ENCODE results near the gene PSAT1.
"Not testable (repeated sequence)": the region's sequence is repeated elsewhere in the genome, so short reads cannot be mapped to it uniquely, and the experiment has no call there.

PSAT1 gene

DNA sequence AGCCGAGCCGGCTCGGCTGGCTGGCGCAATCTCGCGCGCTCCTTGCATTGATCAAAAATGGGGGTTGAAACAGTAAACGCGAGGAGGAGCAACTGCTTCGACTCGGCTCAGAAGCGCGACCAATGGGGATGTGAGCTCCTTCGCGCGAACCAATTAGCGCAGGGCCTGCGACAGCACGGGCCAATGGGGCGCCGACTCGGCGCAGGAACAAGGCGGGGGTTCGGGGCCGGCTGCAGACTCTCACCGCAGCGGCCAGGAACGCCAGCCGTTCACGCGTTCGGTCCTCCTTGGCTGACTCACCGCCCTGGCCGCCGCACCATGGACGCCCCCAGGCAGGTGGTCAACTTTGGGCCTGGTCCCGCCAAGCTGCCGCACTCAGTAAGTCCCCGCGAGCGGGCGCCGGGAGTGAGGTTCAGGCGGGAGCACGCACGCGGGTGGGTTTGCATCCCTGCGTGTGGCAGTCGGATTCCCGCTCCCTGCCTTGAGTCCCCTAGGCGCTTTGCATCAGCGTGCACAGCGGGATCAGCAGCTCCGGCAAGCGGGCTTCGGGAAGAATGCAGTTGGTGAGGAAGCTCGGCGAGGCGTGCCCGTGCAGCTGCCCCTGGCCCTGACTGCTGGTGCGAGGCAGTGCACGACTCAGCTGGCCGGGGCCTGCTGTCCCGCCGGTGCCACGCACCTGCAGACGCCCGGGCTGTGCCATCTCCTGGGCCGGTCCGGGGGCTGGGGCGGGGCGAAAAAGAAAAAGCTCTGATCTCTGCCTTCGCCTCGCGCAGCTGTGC lies at the start of gene PSAT1:
Gene PSAT1, plus strand, starts transcription at position 233 of the 779 bp plus-strand sequence. Its CDS starts 86 bp downstream, at position 319.
- DNase-seq = peak; percentile 49 to 96 (median 90)

DNA sequence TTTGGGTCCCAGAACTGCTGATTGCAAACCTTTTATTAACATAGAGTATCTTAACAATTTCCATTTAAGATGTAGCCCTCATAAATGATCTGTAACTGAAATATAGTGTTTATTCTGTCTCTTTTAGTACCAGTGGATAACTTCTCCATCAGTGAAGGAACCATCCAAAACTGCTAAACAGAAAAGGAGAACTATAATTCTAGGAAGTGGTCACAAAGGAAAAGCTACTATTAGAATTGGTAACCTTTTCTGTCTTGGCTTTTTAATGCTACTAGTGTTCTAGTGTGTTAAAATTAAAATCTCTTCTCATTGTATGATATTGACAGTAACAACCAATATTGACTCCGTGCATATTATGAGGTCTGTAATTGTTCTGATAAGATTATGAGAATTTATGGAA lies 48.3 kb upstream of the PSAT1 start:
- no peak for DNase-seq

DNA sequence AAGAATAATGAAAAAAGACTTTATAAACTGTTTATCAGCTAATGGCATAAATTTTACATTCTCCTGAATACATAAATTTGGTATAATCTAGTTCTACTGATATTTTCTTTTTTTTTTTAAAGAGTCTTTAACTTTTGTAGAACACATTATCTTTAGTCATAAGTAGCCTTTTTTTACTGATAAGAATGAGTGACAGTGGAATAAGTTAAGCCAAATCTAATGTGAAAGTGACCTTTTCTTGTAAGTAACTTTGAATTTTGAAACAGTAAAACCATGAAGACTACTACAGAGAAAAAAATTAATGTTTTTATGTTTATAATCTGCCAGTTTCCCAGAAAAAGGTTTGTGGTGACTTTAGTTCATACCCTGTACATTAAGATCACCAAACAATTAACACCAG lies 47.4 kb upstream of the PSAT1 start:
- no peak for DNase-seq

DNA sequence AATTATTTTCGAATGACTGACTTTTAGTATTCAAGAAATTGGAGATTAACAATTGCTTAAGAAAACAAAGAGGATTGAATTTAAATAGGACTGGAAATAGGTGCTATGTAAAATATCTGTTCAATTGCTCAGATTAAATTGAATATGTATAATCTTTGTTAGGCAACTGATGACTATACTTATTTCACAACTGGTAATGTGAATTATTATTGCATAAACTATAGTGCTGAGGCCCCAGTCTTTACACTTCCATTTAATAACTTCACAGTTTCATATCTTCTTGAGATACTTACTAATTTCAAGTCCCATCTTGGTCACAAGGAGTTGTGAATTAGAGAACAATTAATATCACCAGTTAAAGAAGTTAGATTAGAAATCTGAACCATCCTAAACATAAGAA lies 44.3 kb upstream of the PSAT1 start:
- no peak for DNase-seq

GRCh38 chr9:78253285-78253684 lies 43.6 kb upstream of the PSAT1 start:
- no peak for DNase-seq

DNA sequence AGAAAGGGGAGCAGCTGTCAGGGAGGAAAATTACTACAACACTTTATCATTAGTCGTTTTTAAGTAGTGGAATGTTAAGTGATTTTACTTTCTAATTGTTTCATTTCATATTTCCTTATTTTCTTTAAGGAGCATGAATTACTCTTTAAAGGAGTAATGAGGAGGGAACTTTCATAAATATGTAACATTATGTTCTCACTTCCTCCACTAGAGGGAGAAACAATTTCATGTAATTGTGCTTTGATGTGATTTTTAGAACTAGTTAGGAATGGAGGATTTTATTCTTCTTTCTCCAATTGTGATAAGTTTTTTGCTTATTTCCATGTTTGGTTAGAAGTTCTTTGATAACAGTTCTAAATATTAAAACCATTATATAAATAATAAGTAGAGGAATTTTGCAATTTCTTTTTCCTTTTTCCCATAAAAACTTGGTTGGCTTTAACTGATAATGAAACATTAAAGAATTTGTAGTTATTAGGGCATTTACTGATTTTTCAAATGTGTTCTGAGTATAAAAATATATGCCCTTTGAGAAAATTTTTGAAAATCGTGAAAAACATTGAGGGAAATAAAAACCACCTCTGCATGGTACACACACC lies 35.4 kb upstream of the PSAT1 start:
- no peak for DNase-seq

DNA sequence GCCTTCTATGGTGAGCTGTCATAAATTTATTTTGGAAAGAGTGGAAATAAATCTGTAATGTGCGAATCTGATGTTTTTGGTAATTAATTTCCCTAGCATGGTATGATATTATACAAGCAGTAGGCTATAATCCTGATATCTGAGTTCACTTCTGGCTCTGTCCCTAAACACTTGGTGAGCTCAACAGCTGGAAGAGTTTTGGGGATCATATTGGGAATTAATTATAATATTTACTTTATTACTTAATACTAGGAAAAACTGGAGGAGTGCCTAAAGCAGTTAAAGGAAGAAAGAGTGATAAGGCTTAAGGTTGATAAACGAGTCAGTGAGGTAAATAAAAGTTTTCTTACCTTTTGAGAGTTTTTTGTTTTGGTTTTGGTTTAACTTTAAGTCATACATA lies 34.3 kb upstream of the PSAT1 start:
- no peak for DNase-seq

GRCh38 chr9:78267889-78268288 lies 29.0 kb upstream of the PSAT1 start:
- no peak for DNase-seq

DNA sequence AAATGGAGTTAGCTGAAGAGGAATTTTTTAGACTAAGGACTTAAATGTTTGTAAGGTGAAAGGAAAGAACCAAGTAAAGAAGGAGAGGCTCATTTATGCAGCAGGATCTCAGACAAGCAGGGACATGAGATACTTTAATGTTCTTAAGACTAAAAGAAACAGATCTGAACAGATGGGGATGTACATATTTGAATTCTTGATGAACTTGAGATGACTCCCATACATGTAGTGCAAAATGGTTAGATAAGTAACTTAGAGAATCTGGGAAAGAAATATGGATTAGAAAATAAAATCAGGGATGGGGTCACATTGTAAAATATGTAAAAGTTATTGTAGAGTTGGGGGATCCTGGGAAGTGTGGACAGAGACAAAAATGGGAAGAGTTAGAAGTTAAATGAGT lies 27.1 kb upstream of the PSAT1 start:
- DNase-seq = no peak

GRCh38 chr9:78272307-78272706 lies 24.6 kb upstream of the PSAT1 start:
- DNase-seq = no peak

DNA sequence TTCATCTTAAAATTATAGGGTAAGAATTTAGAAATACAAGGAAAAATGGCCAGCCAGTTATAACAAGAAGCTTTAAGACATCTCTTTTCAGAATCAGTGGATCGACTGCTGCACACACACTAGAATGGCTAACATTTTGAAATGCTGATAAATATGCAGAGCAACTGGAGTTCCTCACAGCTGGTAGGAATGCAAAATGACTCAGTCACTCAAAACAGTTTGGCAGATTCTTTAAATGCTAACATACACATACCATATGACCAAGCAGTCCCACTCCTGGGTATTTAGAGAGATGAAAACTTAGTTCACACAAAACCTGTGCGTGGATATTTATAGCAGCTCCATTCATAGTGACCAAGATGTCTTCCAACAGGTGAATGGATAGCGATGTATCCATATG lies 23.2 kb upstream of the PSAT1 start:
- no peak for DNase-seq

GRCh38 chr9:78278177-78278777 lies 18.6 kb upstream of the PSAT1 start:
- peak in 1 of 56 donors; percentile 27 for DNase-seq

DNA sequence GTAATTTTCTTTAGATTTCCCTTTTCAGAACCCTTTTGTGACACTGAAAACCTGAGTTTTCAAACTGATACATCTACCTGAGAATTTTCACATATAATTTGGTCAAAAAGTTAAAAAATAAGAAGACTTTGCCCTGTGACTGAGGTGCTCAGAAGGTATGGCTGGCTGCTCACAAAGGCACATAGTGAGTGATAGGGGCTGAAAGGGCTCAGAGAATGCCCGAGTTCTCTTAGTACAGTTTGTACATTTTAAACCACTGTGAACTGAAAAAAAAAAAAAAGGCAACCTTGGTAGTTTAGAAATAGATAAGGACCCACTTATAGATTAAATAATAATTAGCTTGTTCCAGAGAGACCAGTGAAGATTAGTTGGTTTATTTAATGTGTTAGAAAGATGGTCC lies 18.1 kb upstream of the PSAT1 start:
- DNase-seq = no peak

DNA sequence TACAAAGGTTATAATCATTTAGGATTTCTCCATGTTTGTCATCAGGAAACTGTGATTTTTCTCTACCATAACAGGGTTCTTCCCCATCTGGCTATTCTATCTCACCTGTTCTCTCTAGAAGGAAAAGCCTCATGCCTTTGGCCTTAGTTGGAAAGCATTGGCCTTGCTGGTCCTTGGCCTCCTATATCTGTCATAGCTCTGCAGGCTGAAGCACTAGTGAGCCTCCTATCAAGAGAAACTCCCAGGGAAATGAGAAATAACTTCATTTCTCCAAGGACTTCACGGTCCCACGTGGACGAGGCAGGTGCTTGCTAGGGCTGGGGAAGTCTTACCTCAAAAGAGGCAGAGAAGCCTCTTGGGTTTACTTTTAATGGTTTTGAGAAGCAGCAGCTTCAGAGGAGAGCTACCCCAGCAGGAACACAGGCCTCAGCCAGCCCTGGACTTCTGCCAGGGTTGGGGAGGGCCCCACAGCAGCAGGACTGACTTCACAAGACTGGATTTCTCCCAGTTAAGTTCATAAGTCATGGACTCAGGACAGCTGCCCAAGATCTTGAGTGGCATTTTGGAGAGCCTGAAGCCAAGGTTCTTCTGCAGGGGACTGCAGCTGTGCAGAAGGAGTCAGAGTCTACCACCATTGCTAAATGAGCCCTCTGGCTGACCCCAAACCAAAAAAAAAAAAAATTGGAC lies 15.8 kb upstream of the PSAT1 start:
- peak in 31 of 56 donors; percentile 4 to 61 (median 15) for DNase-seq

GRCh38 chr9:78284181-78284580 lies 12.7 kb upstream of the PSAT1 start:
- DNase-seq = not testable (repeated sequence)

GRCh38 chr9:78286125-78286524 lies 10.8 kb upstream of the PSAT1 start:
- DNase-seq = no peak

DNA sequence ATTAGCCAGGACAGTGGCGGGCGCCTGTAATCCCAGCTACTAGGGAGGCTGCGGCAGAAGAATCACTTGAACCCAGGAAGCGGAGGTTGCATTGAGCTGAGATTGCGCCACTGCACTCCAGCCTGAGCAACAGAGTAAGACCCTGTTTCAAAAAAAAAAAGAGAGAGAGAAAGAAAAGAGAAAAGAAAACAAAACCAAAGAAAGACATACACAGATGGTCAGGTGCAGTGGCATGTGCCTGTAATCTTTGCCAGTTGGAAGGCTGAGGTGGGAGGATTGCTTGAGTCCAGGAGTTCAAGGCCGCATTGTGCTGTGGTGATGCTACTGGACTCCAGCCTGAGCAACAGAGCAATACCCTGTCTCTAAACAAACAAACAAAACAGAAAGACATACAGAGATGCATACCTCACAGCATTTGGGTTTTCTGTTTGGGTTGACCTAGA lies 10.0 kb upstream of the PSAT1 start:
- no peak for DNase-seq

DNA sequence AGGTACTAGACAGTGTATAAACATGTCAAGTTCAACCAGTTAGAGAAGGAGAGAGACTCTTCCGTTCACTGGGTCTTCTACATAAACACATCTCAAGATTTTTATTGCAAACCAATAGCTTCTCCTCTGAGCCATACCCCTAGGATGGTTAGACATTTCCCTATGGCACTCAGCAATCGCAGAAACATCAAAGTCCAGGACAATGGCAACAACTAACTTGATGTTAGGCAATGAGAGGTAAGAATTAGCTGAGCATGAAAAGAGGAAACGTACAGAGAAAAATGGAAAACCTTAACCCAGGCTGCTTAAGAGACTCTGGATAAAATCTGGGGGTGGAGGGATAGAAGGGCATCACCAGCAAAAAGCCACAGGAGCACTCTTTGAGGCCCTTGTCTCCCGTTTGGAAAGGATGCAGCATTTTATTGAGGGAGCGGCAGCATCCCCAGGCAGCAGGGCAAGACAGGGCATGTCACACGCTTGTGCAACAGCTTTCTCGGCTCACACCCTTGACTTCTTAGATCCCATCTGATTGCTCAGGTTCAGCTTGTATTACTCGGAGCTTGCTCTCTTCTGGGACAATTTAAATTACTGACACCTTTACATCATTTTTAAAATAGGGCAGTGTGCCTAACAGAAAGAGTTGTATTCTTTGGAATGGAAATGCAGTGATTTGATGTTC lies 8.6 kb upstream of the PSAT1 start:
- no peak for DNase-seq

- DNase-seq = no peak
These were observed 7.5 kb upstream of the PSAT1 start for GRCh38 chr9:78289474-78289873.

GRCh38 chr9:78291240-78291925 lies 5.5 kb upstream of the PSAT1 start:
- no peak for DNase-seq

- no peak for DNase-seq
These were observed 4.9 kb upstream of the PSAT1 start for GRCh38 chr9:78292026-78292425.
